HG03103 (cell line): ENCODE results near the gene KDM5B.
A peak's percentile ranks its signal among the peaks of the same experiment; 100 is the strongest.
"Not testable (repeated sequence)": the region's sequence is repeated elsewhere in the genome, so short reads cannot be mapped to it uniquely, and the experiment has no call there.

Source experiments
- ATAC-seq: cut with Tn5 transposase; IDR thresholded peaks from one replicate; pipeline ENCODE4 v1.9.1; 2021; ENCODE audit warnings: low read depth; ENCODE audit not compliant: unreplicated experiment

Gene KDM5B

DNA sequence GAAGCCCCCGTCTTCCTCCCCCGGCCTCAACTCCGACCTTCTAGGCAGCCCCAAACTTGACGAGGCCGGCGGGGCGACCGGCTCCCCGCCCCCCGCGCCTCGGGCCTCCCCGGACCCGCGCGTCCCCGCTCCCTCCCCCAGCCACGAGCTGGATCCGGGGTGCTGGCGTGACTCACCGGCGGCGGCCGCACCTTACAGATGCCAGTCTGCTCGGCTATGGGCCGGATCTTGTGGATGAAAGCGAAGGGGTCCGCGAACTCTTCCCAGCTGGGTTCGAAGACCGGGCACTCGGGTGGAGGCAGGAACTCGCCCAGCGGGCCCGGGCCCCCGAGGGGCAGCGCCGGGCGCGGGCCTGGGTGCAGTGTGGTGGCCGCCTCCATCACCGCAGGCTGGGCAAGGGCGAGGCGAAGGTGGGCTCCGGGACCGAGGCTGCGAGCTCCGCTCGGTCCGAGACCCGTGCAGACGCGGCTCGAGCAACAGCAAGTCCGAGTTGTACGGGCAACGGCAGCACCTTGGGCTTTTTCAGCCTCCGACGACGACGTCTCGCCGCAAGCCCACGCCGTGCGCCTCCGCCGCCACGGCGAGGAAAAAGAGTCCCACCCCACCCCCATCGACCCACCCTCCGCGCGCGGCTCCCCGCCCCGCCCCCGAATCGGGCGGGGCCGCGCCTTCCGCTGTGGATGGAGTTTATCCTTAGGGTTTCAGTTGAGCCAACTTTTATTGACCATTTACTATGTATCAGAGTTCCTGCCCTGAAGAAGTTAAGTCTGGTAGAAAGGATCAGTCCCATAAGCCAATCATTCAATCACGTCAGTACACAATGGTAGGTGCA, at the start of gene KDM5B:
KDM5B (minus strand) TSS at position 496 of the 832 bp plus-strand sequence; CDS start at position 380, 116 bp downstream.
- no peak for ATAC-seq

- no peak for ATAC-seq
These were observed 49.0 kb upstream of the KDM5B start for GRCh38 chr1:202857136-202857610.

DNA sequence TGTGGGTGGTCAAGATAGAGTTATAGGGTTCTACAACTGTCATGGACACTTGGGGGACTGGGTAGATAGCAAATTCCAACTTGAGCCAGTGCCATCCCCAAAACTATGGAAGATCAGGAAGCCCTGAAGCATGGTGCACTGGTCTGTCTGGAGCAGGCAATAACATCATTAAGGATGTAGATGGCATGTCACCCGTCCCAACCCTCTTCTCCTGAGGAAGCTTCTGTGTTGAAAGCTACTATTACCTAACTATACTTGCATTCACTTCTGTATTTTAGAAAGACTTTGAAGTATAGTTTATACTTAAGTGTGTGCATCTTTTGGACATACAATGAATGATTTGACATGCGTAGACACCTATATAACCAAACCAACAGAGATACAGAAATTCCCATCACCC, 47.8 kb upstream of the KDM5B start:
- ATAC-seq: no peak

GRCh38 chr1:202854787-202855186, 46.6 kb upstream of the KDM5B start:
- ATAC-seq: no peak

GRCh38 chr1:202852163-202852904, 44.1 kb upstream of the KDM5B start:
- ATAC-seq: no peak

DNA sequence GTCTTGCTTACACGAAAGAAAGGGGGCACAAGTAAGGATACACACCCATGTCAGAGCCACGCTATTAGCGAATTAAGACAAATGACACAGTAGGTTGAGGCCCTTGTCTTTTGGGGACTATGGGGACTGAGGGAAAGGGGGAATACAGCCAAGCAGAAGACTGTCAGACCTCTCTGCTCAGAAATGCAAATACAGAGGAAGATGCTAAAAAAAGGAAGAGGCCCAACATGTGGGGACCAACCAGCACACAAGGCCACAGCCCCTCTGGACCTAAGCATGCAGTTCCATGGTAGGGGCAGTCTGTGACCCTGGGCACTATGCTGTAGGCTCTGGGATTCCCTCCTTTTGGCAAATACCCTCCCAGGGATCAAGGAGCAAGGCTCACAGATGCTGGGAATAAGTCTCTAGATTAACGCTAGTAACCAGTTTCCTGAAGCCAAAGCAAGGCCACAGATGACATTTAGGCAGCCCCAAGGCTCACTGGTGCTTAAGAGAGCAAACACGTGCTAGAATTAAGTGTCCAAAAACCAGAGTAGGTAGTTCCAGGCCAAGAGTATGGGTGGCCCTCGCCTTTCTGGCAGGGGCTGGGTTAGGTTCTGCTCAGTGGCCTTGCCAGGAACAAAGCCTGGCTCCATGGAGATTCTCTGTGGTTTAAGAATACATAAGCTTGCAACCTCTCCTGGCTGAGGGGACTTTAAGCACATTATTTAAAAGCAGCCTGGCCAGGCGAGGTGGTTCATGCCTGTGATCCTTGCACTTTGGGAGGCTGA, 42.6 kb upstream of the KDM5B start:
- no peak for ATAC-seq

DNA sequence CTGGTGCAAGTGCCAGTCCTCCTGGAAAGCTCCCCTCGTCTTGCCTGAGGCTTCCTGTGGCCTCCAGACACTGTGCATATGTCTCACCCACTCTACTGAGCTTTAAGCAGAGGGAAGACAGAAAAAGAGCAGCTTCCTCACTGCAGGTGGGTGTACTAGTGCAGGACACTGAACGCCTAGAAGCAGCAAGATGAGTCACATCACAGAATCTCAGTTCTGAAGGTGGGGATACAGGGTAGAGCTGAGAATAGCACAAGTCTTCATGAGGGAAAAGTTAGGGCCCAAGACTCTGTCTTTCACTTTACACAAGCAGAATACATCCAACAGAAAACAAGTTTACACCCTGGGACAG, 39.9 kb upstream of the KDM5B start:
- peak; percentile 79 for ATAC-seq

DNA sequence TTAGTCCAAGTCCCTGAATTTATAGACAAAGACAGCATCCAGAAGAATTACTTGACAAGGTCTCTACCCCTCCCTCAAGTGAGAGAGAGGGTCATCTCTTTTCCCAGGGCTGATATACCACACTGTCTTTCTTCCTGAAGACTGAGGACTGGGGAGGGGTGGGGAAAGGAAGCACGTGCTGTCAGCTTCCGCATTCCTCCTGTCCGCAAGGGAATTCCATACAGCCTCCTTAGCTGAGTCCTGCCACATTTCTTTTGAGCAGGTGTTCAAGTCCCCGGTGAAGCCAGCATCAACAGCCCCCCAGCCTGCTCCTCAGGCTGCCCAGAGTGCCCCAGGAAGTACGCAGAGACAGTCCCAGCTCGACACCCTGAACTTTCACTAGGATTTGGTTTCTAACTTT, 36.7 kb upstream of the KDM5B start:
- no peak for ATAC-seq

DNA sequence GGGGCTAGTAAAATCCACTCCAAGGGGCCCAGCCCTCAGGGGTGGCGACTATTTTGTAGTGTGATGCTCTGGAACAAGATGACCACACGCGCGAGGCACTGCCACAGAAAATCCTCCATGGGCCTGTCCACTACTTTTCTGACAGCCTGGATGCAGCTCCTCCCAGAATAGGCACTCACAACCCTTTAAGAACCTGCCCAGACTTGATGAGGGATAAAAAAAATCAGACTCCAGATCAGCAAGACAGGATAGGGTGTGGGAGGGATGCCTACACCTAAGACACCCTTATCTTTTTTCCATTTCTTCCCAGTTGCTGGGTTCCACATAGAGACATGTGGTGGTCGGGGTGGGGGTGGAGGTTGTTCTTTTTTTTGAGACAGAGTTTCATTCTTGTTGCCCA, 36.0 kb upstream of the KDM5B start:
- no peak for ATAC-seq

GRCh38 chr1:202843081-202843480, 34.9 kb upstream of the KDM5B start:
- ATAC-seq: no peak

DNA sequence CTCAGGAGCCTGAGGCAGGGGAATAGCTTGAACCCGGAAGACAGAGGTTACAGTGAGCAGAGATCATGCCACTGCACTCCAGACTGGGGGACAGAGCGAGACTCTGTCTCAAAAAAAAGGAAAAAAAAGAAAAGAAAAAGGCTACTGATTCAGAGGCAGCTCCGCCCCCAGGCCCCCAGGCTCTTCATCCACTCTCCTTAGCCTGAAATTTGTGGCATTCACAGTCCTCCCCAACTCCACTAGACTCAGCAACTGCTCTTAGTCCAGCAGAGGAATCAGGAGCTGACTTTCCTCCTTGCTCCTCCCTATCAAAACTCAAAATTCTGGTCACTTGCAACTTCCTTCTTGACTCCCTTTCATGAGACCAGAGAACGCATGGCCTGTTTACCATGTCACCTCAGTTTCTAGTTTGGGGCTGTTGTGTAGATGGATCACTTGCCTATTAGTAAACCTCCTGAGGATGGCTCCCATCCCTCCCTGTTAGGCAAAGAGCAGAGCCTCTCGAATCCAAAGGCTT, 29.6 kb upstream of the KDM5B start:
- ATAC-seq: no peak

- ATAC-seq: no peak
These were observed 28.6 kb upstream of the KDM5B start for GRCh38 chr1:202836623-202837403.

DNA sequence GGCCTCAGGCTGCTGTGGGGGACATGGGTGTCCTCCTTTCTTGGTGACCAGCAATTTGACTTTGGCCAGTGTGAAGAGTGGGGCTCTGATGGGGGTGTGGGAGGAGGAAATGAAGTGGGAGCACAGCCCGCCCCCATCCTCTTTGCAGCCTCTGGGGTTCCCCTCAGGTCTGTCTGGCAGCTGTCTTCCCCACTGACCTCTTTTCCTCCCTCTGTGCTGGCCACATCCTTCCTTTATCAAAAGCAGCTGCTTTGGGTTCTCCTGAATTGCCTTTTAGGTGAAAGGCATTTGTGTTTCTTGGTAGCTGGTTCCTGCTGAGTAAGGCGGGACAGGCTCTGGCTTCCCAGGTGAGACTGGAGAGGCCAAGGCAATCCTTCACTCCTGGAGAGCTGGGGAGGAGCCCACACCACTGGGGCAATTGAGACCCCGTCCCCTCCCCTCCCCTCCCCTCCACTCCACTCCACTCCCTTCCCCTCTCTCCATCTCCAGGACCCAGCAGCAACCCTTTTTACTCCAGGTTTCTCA, 27.4 kb upstream of the KDM5B start:
- no peak for ATAC-seq

GRCh38 chr1:202834771-202835547, 26.7 kb upstream of the KDM5B start:
- ATAC-seq: no peak

- ATAC-seq: no peak
These were observed 23.7 kb upstream of the KDM5B start for GRCh38 chr1:202831906-202832305.

- ATAC-seq: not testable (repeated sequence)
These were observed 21.0 kb upstream of the KDM5B start for GRCh38 chr1:202829223-202829622.

DNA sequence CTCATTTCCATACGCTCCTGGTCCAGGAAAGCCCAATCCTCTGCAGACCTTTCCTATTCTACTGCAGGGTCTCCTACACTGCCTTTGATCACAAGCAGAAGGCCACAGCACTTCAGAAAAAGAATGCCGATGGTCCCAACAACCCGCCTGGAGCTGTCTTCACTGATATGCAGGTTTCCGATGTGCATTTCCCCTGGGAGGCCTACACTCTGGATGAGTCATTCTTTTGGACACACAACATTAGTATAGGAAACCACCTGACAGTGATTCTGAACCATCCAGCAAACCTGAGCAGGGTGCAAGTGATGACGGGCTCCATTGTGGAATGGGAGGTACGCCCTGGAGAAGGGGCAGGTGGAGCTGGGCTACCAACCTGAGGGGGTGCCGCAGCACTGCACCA, 17.5 kb upstream of the KDM5B start:
- ATAC-seq: no peak

DNA sequence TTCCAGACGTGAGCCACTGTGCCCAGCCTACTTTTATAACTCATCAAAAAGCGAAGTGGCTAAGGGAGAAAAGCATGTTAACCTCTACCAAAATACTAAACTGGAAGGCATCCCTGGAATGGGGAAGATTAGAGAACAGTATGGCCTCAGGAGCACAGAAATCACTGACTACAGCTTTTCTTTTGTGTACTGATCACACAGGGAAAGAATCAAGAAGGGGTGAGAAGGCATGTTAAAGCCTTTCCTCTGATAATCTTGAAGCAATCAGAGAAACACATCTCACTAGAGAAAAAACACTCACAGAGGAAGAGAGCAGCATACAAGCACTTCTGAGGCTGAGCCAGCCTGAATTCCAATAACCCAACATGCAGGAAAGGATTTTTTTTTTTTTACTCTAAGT, 13.2 kb upstream of the KDM5B start:
- ATAC-seq: no peak

GRCh38 chr1:202818819-202819218, 10.6 kb upstream of the KDM5B start:
- no peak for ATAC-seq
